Stomach (tissue), 4 donors: ENCODE data around the gene LZTS2.

Source experiments
- CTCF ChIP-seq, 7 experiments: fragments of 450-650 bp in 4 of 7; fragments of 200-600 bp in 3 of 7; sonication (generic) in 3 of 7; IDR thresholded peaks; one replicate each; pipeline ENCODE4 v1.5.1; 2016 to 2019; ENCODE audit warnings: antibody characterized with exemption in 7 of 7, control low read depth in 2 of 7, mild to moderate bottlenecking in 1 of 7
- EP300 ChIP-seq: sonication (generic); formaldehyde crosslinking; IDR thresholded peaks from one replicate; pipeline ENCODE4 v1.6.1; 2017; ENCODE audit warnings: antibody characterized with exemption
- POLR2A ChIP-seq, 4 donors: fragments of 450-650 bp; IDR thresholded peaks; one replicate each; pipeline ENCODE4 v1.6.1; 2016; ENCODE audit warnings: antibody characterized with exemption in 4 of 4, control low read depth in 2 of 4, mild to moderate bottlenecking in 1 of 4, moderate library complexity in 1 of 4
- POLR2AphosphoS5 ChIP-seq, 3 donors: sonication (generic); formaldehyde crosslinking; IDR thresholded peaks; one replicate each; pipeline ENCODE4 v1.6.1; 2016; ENCODE audit warnings: antibody characterized with exemption in 3 of 3

- TF ChIP-seq POLR2A (IDR thresholded peaks at IDR 0.05) (no peak), CTCF (IDR thresholded peaks at IDR 0.05) (peak in 1 of 7 experiments; percentile 9), POLR2AphosphoS5 (IDR thresholded peaks at IDR 0.05) (no peak), EP300 (no peak)
Observed at GRCh38 chr10:101047961-101048892, 48.6 kb downstream of the LZTS2 start.
